Measurements from ENCODE around the gene NBEA.

DNA sequence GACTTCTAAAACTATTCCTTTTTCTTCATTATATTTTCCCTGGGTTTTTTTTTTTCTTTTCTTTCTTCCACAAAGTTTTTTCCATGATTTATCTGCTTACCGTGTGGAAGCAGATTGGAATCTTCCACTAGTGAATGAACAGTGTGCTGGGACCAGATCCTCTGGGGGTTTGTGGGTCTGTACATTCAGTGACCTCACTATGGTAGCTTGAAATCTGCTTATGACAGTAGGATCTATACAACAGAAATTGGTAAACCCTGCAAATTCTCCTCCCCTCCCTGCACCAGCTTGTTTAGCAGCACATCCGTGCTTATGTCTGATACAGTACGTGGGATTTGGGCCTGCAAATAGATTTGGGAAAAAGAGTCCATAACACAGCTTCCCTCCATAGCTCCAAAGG is 560.4 kb downstream of the NBEA start:
- TF ChIP-seq, protein P1, sequence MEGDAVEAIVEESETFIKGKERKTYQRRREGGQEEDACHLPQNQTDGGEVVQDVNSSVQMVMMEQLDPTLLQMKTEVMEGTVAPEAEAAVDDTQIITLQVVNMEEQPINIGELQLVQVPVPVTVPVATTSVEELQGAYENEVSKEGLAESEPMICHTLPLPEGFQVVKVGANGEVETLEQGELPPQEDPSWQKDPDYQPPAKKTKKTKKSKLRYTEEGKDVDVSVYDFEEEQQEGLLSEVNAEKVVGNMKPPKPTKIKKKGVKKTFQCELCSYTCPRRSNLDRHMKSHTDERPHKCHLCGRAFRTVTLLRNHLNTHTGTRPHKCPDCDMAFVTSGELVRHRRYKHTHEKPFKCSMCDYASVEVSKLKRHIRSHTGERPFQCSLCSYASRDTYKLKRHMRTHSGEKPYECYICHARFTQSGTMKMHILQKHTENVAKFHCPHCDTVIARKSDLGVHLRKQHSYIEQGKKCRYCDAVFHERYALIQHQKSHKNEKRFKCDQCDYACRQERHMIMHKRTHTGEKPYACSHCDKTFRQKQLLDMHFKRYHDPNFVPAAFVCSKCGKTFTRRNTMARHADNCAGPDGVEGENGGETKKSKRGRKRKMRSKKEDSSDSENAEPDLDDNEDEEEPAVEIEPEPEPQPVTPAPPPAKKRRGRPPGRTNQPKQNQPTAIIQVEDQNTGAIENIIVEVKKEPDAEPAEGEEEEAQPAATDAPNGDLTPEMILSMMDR (IDR thresholded peaks at IDR 0.05), result no peak
- no peak for TF ChIP-seq POLR2A (IDR thresholded peaks at IDR 0.05)

Measured in thyroid gland (tissue), 4 donors.